K562 (cell line): Measurements from ENCODE around the gene MYL12A. TPM values are rescaled to one million over a fixed set of nuclear protein-coding genes. Genes with fewer than 3 reads are reported as not detected.
"Not testable (repeated sequence)": the region's sequence is repeated elsewhere in the genome, so short reads cannot be mapped to it uniquely, and the experiment has no call there.

ENCODE experiments used
- ATAC-seq: fragments of 200-7000 bp; cut with Tn5 transposase; 3 replicates; pipeline ENCODE4 v1.9.1; 2020; ENCODE audit warnings: moderate library complexity
- BruUV-seq: library from RNA; stranded (reverse); fragments of 400-500 nt; replicated peaks from 2 replicates; lab custom pipeline; 2021; lab: Mats Ljungman, UMichigan
- CTCF ChIA-PET: fragments of 300-600 bp; formaldehyde crosslinking; extraction: SDS; loops from one replicate; lab custom pipeline; 2021; ENCODE audit warnings: low intra/inter-chr PET ratio; lab: Yijun Ruan, JAX
- POLR2A ChIA-PET: fragments of 300-600, 350-650 bp; sonication (Branson Sonifier 250); formaldehyde crosslinking; extraction: SDS; loops from one replicate; lab custom pipeline; 2021; ENCODE audit warnings: antibody characterized with exemption, inconsistent platforms; lab: Yijun Ruan, JAX
- DNase-seq, 4 experiments: peaks; one replicate each; pipeline versions ENCODE4 v3.0.0 to v3.0.0-alpha.2; 2011 to 2018; ENCODE audit warnings: low spot score in 3 of 4, mixed read lengths in 3 of 4; ENCODE audit errors: extremely low read depth in 1 of 4
- FAIRE-seq: peaks from 2 replicates; lab custom pipeline; 2011; peaks lifted over from hg19 to GRCh38; lab: Jason Lieb, UNC
- H2AFZ ChIP-seq: 2 replicates; pipeline ENCODE4 v1.6.0; 2011; ENCODE audit warnings: low read depth, low read length, control low read depth, inconsistent platforms
- H3K27ac ChIP-seq: fragments of 200-600 bp; 3 replicates; pipeline ENCODE4 v1.8.0; 2011; ENCODE audit warnings: low read depth, mild to moderate bottlenecking, control low read depth, inconsistent platforms, low read length, moderate library complexity, mixed read lengths; ENCODE audit errors: extremely low read depth
- H3K27me3 ChIP-seq, 2 experiments: fragments of 300-600 bp in 1 of 2; 2 replicates in 1 of 2; 3 replicates in 1 of 2; pipeline versions ENCODE4 v1.6.0 to v1.8.0; 2011; ENCODE audit warnings: inconsistent platforms in 2 of 2, low read length in 2 of 2, mild to moderate bottlenecking in 1 of 2, mixed read lengths in 1 of 2, moderate library complexity in 1 of 2; ENCODE audit not compliant: control insufficient read depth in 2 of 2, insufficient read depth in 2 of 2
- H3K36me3 ChIP-seq: fragments of 300-600 bp; 3 replicates; pipeline ENCODE4 v1.8.0; 2011; ENCODE audit warnings: mild to moderate bottlenecking, low read length, inconsistent platforms; ENCODE audit not compliant: control insufficient read depth, insufficient read depth
- H3K4me1 ChIP-seq, 2 experiments: fragments of 200-600 bp in 1 of 2; replicated peaks in 1 of 2; 2 replicates in 1 of 2; 3 replicates in 1 of 2; pipeline versions ENCODE4 v1.5.1 to v1.8.0; 2011; ENCODE audit warnings: inconsistent platforms in 2 of 2, low read length in 2 of 2, mild to moderate bottlenecking in 1 of 2, mixed read lengths in 1 of 2, moderate library complexity in 1 of 2; ENCODE audit not compliant: control insufficient read depth in 2 of 2, insufficient read depth in 2 of 2
- H3K4me2 ChIP-seq: 2 replicates; pipeline ENCODE4 v1.6.1; 2011; ENCODE audit warnings: low read length, control low read depth, inconsistent platforms, mixed read lengths; ENCODE audit not compliant: insufficient read depth
- H3K4me3 ChIP-seq: fragments of 200-600 bp; sonication (generic), shearing (Covaris generic); 2 replicates; pipeline ENCODE4 v1.5.1; 2016; ENCODE audit warnings: control low read depth, inconsistent platforms
- H3K79me2 ChIP-seq: fragments of 200-600 bp; 3 replicates; pipeline ENCODE4 v1.8.0; 2011; ENCODE audit warnings: low read length, inconsistent platforms; ENCODE audit not compliant: control insufficient read depth, insufficient read depth
- H3K9ac ChIP-seq, 2 experiments: 2 replicates each; pipeline versions ENCODE4 v1.6.0 to v1.6.1; 2011; ENCODE audit warnings: low read depth in 2 of 2, low read length in 2 of 2, control low read depth in 1 of 2, inconsistent platforms in 1 of 2, mild to moderate bottlenecking in 1 of 2, mixed read lengths in 1 of 2; ENCODE audit not compliant: insufficient read depth in 1 of 2
- H3K9me1 ChIP-seq: one replicate; pipeline ENCODE4 v1.6.0; 2011; ENCODE audit warnings: inconsistent platforms, mild to moderate bottlenecking, low read length, moderate library complexity; ENCODE audit not compliant: control insufficient read depth, insufficient read depth
- H3K9me3 ChIP-seq: replicated peaks from 2 replicates; pipeline ENCODE4 v1.5.1; 2011; ENCODE audit warnings: low read depth, low read length, inconsistent platforms; ENCODE audit not compliant: control insufficient read depth, insufficient read depth
- H4K20me1 ChIP-seq: replicated peaks from 2 replicates; pipeline ENCODE4 v1.6.1; 2011; ENCODE audit warnings: low read length, inconsistent platforms, mixed read lengths; ENCODE audit not compliant: control insufficient read depth, insufficient read depth
- ADNP ChIP-seq: fragments of 200-800 bp; sonication (Bioruptor generic); IDR thresholded peaks from 2 replicates; pipeline ENCODE4 v1.6.1; 2016; ENCODE audit warnings: missing genetic modification characterization, missing compliant biosample characterization
- CREB3 ChIP-seq: fragments of 450-650 bp; conservative IDR thresholded peaks from 2 replicates; pipeline ENCODE4 v1.6.1; 2016; ENCODE audit warnings: missing genetic modification characterization, low read depth, mild to moderate bottlenecking, missing compliant biosample characterization, moderate library complexity
- E2F1 ChIP-seq: sonication (generic); formaldehyde crosslinking; IDR thresholded peaks from 2 replicates; pipeline ENCODE4 v1.8.1; 2023; ENCODE audit warnings: mild to moderate bottlenecking, missing genetic modification reagents, moderate library complexity
- MTA1 ChIP-seq: fragments of 450-650 bp; IDR thresholded peaks from 2 replicates; pipeline ENCODE4 v1.6.1; 2017; ENCODE audit warnings: borderline replicate concordance
- MXI1 ChIP-seq: IDR thresholded peaks from 2 replicates; pipeline ENCODE4 v1.6.1; 2011; ENCODE audit warnings: low read depth, mild to moderate bottlenecking, improper control_type of control experiment, low read length
- POLR3G ChIP-seq: IDR thresholded peaks from 2 replicates; pipeline ENCODE4 v1.6.1; 2011; ENCODE audit not compliant: insufficient read length, insufficient replicate concordance; ENCODE audit errors: extremely low read depth
- RBM34 ChIP-seq: fragments of 200-400 bp; formaldehyde crosslinking; IDR thresholded peaks from 2 replicates; pipeline ENCODE4 v1.6.1; 2018; ENCODE audit warnings: low read length, borderline replicate concordance; ENCODE audit not compliant: insufficient read depth
- TCF15 ChIP-seq: fragments of 250-450 bp; sonication (Bioruptor Pico); IDR thresholded peaks from 2 replicates; pipeline ENCODE4 v1.8.0; 2022; ENCODE audit warnings: moderate library complexity, mild to moderate bottlenecking, inconsistent platforms
- TFAP4 ChIP-seq: sonication (generic); formaldehyde crosslinking; IDR thresholded peaks from 2 replicates; pipeline ENCODE4 v1.8.0; 2022; ENCODE audit warnings: missing genetic modification reagents, mild to moderate bottlenecking, moderate library complexity, borderline replicate concordance
- ZBTB17 ChIP-seq: fragments of 450-650 bp; formaldehyde crosslinking; IDR thresholded peaks from 2 replicates; pipeline ENCODE4 v1.4.0; 2020; ENCODE audit warnings: mild to moderate bottlenecking
- ZNF197 ChIP-seq: fragments of 200-800 bp; sonication (Bioruptor generic); IDR thresholded peaks from 2 replicates; pipeline ENCODE4 v1.6.1; 2016; ENCODE audit warnings: low read depth, missing genetic modification characterization, missing compliant biosample characterization
- ZNF77 ChIP-seq: fragments of 250-450 bp; sonication (Bioruptor Pico); IDR thresholded peaks from 2 replicates; pipeline ENCODE4 v1.5.0; 2020
- WGBS: fragments of 100-300 bp; shearing (Covaris generic); methylation state at CpG from one replicate; pipeline ENCODE4 v1.1.6; 2016; ENCODE audit warnings: low coverage, mixed read lengths; ENCODE audit not compliant: insufficient coverage; ENCODE audit errors: missing lambda C conversion rate; 5-methylcytosine and 5-hydroxymethylcytosine counted together
- in situ Hi-C: fragments of 300-500 bp; cut with MboI; formaldehyde crosslinking; loops from 4 replicates; pipeline ENCODE4 v1.15.0; 2018; ENCODE audit warnings: inconsistent platforms, mixed read lengths
- intact Hi-C: fragments of 100-400 bp; cut with micrococcal nuclease; formaldehyde crosslinking; loops from 2 replicates; pipeline ENCODE4 v1.14.2; 2022
- polyA plus RNA-seq, 8 experiments: library from polyadenylated mRNA; depleted of rRNA in 4 of 8; stranded (reverse) in 5 of 8; unstranded in 3 of 8; fragments of >200 nt; fragmentation: Nextera tagmentation in 2 of 8; fragmentation: Illumina TruSeq in 1 of 8; extraction: Ambion mirVana in 2 of 8; extraction: Trizol in 1 of 8; gene quantifications; 2 replicates each; pipeline versions ENCODE4 v1.2.1 to v1.2.3, GENCODE V29; 2011 to 2014; ENCODE audit warnings: inconsistent platforms in 1 of 8, missing spikeins in 1 of 8
- total RNA-seq, 7 experiments: library from RNA; depleted of rRNA in 6 of 7; stranded (reverse); fragments of >200 nt in 6 of 7; fragmentation: Illumina TruSeq in 2 of 7; extraction: Trizol in 2 of 7; gene quantifications; 2 replicates each; pipeline versions ENCODE4 v1.2.1 to v1.2.3, GENCODE V29; 2011 to 2021; ENCODE audit warnings: low replicate concordance in 1 of 7
- TF ChIP-seq, protein P1 (sequence below): fragments of 200-800 bp; sonication (Bioruptor generic); IDR thresholded peaks from 2 replicates; pipeline ENCODE4 v1.6.1; 2017; ENCODE audit warnings: missing genetic modification characterization, missing compliant biosample characterization

MYL12A gene
- total and polyA plus RNA-seq, 9 of the 15 experiments (the other 6 are each of a cell fraction or from before 2014, with no cell fraction given) = 308 to 1,031 (median 559) TPM

DNA sequence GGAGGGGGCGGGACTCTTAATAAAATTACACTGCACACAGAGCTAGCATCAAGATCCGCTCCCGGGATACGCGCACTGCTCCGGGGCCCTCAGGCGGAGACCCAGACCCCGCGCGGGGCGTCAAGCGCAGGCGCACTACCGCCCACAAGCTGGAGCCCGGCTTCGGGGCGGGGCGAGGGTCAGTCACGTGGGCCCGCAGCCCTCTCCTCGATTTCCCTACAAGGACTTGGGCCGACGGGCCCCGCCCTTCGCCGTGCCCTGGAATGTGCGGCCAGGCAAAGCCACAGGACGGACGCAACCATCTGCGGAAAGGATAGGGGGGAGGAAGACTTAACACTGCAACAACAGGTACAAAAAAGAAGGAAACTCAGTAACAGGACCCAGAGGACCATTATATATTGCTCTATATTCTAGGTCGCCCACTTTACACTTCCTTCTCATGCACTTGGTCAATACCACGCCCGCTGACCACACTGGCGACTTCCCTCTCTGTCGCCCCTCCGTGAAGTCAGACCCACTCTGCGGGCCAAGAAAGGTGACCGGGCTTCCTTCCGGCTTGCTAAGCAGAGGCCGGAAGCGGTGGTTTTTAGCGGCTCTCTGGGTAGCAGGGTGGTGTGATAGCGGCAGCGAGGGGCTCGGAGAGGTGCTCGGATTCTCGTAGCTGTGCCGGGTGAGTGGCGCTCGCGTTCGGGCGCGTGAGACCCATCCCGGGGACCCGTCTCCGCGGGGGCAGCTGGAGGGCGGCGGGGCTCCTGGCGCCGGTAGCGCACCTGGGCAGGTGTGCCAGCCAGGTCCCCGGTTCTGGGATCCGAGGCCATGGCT is at the start of gene MYL12A (continued):
- TF ChIP-seq ZNF77 (CRISPR knock-in tag) = 0 out of 2 replicates have a peak, but pooled peaks have one; percentile 69
- no peak for TF ChIP-seq POLR3G
- TF ChIP-seq E2F1 (CRISPR knock-in tag) = no peak
- no peak for TF ChIP-seq CREB3 (tag)
- TF ChIP-seq TFAP4 = peak; percentile 85; the same call in 1 of the 2 replicates
- peak; percentile 87 for TF ChIP-seq ZBTB17
- TF ChIP-seq MXI1 = 0 out of 2 replicates have a peak, but pooled peaks have one; percentile 43
- no peak for TF ChIP-seq TCF15 (CRISPR knock-in tag)
- TF ChIP-seq RBM34 = no peak
- TF ChIP-seq ZNF197 (CRISPR knock-in tag) = no peak
- TF ChIP-seq, protein P1, sequence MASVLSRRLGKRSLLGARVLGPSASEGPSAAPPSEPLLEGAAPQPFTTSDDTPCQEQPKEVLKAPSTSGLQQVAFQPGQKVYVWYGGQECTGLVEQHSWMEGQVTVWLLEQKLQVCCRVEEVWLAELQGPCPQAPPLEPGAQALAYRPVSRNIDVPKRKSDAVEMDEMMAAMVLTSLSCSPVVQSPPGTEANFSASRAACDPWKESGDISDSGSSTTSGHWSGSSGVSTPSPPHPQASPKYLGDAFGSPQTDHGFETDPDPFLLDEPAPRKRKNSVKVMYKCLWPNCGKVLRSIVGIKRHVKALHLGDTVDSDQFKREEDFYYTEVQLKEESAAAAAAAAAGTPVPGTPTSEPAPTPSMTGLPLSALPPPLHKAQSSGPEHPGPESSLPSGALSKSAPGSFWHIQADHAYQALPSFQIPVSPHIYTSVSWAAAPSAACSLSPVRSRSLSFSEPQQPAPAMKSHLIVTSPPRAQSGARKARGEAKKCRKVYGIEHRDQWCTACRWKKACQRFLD (CRISPR knock-in tag) = no peak
- TF ChIP-seq MTA1 = peak; percentile 91
- TF ChIP-seq ADNP (tag) = no peak

DNA sequence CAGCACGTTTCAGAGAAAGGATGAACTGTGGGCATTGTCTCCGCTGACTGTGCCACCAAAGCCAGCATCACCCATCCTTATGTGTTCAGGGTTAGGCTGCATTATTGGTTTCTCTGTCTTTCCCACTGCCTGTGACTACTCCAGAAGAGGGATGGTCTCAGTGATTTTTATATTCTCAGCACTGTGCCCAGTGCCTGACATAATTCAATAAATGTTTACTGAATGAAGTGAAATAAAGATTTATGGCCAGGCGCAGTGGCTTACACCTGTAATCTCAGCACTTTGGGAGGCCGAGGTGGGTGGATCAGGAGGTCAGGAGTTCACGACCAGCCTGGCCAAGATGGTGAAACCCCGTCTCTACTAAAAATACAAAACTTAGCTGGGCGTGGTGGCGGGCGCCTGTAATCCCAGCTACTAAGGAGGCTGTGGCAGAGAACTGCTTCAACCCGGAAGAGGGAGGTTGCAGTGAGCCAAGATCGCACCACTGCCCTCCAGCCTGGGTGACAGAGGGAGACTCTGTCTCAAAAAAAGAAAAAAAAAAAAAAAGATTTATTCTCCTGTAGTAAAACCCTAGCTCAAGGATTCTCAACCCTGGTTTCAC is 49.2 kb upstream of the MYL12A start:
- POLR2A ChIA-PET = interaction anchor here (0.6 to 1.7 kb wide), 4 partner anchors 10 to 504 kb away, joined by 3 to 4 read pairs (median 4); no protein-coding TSS in a partner anchor
- H3K9me1 ChIP-seq, intact Hi-C loops, H3K9ac ChIP-seq, H4K20me1 ChIP-seq, FAIRE-seq, H3K4me1 ChIP-seq, H2AFZ ChIP-seq, DNase-seq, H3K27me3 ChIP-seq, in situ Hi-C loops, CTCF ChIA-PET, H3K9me3 ChIP-seq, H3K27ac ChIP-seq, ATAC-seq, BruUV-seq, H3K79me2 ChIP-seq, H3K4me3 ChIP-seq, H3K36me3 ChIP-seq, H3K4me2 ChIP-seq: not testable (repeated sequence)
- WGBS = 44% methylated on average over 11 of the region's 11 CpGs
